WTC11 (cell line): ENCODE measurements around the gene KBTBD2.

Experiments
- ETV6 ChIP-seq: sonication (generic); formaldehyde crosslinking; IDR thresholded peaks from 2 replicates; pipeline ENCODE4 v1.8.1; 2022; ENCODE audit warnings: mild to moderate bottlenecking, missing genetic modification reagents
- NR3C1 ChIP-seq: sonication (generic); formaldehyde crosslinking; conservative IDR thresholded peaks from 2 replicates; pipeline ENCODE4 v1.8.1; 2023; ENCODE audit warnings: low read depth, mild to moderate bottlenecking, missing genetic modification reagents
- SMAD3 ChIP-seq: sonication (generic); formaldehyde crosslinking; IDR thresholded peaks from 2 replicates; pipeline ENCODE4 v1.8.0; 2022; ENCODE audit warnings: missing genetic modification reagents, mild to moderate bottlenecking, borderline replicate concordance
- SP1 ChIP-seq: sonication (generic); formaldehyde crosslinking; conservative IDR thresholded peaks from 2 replicates; pipeline ENCODE4 v1.8.1; 2022; ENCODE audit warnings: missing genetic modification reagents
- TEAD4 ChIP-seq: sonication (generic); formaldehyde crosslinking; IDR thresholded peaks from 2 replicates; pipeline ENCODE4 v1.8.0; 2022; ENCODE audit warnings: mild to moderate bottlenecking, missing genetic modification reagents
- TF ChIP-seq, protein P1 (sequence below): sonication (generic); formaldehyde crosslinking; IDR thresholded peaks from 2 replicates; pipeline ENCODE4 v1.8.0; 2022; ENCODE audit warnings: mild to moderate bottlenecking, missing genetic modification reagents
- TF ChIP-seq, protein P2 (sequence below): sonication (generic); formaldehyde crosslinking; IDR thresholded peaks from 2 replicates; pipeline ENCODE4 v1.8.1; 2022; ENCODE audit warnings: low read depth, missing genetic modification reagents, borderline replicate concordance
- TF ChIP-seq, protein P3 (sequence below): fragments of 200-600 bp; IDR thresholded peaks from 2 replicates; pipeline ENCODE4 v1.8.0; 2022; ENCODE audit warnings: antibody characterized with exemption
- TF ChIP-seq, protein P4 (sequence below): sonication (generic); formaldehyde crosslinking; IDR thresholded peaks from 2 replicates; pipeline ENCODE4 v1.8.0; 2022; ENCODE audit warnings: mild to moderate bottlenecking, missing genetic modification reagents
- TF ChIP-seq, protein P5 (sequence below): sonication (generic); formaldehyde crosslinking; IDR thresholded peaks from 2 replicates; pipeline ENCODE4 v1.8.1; 2023; ENCODE audit warnings: mild to moderate bottlenecking, missing genetic modification reagents, moderate library complexity
- TF ChIP-seq, protein P6 (sequence below): sonication (generic); formaldehyde crosslinking; IDR thresholded peaks from 2 replicates; pipeline ENCODE4 v1.8.1; 2023; ENCODE audit warnings: mild to moderate bottlenecking, missing genetic modification reagents
- TF ChIP-seq, protein P7 (sequence below): sonication (generic); formaldehyde crosslinking; IDR thresholded peaks from 2 replicates; pipeline ENCODE4 v1.8.0; 2023; ENCODE audit warnings: missing genetic modification reagents
- TF ChIP-seq, protein P8 (sequence below): sonication (generic); formaldehyde crosslinking; IDR thresholded peaks from 2 replicates; pipeline ENCODE4 v1.8.1; 2023; ENCODE audit warnings: mild to moderate bottlenecking, moderate library complexity, missing genetic modification reagents

DNA sequence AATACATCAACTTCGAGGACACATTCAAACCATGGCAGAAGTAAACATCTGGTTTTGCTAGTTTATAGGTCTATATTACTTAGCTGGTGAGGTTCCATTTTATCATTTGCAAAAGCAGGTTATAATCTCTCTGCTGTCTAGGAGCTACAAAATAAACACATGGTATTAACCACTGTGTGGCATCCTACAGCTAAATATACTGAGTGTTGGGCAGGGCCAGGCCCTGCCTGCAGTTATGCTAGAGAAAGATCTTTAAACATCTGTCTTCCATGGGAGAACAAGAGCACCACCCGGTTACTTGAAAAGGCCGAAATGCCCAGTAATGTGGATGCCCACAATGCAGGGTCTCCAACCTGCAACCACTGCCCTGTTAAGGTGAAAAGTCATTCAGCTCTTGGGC is 45.1 kb upstream of the KBTBD2 start:
- TF ChIP-seq, protein P1, sequence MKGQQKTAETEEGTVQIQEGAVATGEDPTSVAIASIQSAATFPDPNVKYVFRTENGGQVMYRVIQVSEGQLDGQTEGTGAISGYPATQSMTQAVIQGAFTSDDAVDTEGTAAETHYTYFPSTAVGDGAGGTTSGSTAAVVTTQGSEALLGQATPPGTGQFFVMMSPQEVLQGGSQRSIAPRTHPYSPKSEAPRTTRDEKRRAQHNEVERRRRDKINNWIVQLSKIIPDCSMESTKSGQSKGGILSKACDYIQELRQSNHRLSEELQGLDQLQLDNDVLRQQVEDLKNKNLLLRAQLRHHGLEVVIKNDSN (CRISPR knock-in tag) = no peak
- TF ChIP-seq NR3C1 (no peak), ETV6 (CRISPR knock-in tag) (no peak), SP1 (CRISPR knock-in tag) (no peak), TEAD4 (CRISPR knock-in tag) (no peak), SMAD3 (CRISPR knock-in tag) (no peak)
- TF ChIP-seq, protein P2, sequence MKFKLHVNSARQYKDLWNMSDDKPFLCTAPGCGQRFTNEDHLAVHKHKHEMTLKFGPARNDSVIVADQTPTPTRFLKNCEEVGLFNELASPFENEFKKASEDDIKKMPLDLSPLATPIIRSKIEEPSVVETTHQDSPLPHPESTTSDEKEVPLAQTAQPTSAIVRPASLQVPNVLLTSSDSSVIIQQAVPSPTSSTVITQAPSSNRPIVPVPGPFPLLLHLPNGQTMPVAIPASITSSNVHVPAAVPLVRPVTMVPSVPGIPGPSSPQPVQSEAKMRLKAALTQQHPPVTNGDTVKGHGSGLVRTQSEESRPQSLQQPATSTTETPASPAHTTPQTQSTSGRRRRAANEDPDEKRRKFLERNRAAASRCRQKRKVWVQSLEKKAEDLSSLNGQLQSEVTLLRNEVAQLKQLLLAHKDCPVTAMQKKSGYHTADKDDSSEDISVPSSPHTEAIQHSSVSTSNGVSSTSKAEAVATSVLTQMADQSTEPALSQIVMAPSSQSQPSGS (CRISPR knock-in tag) = no peak
- TF ChIP-seq, protein P3, sequence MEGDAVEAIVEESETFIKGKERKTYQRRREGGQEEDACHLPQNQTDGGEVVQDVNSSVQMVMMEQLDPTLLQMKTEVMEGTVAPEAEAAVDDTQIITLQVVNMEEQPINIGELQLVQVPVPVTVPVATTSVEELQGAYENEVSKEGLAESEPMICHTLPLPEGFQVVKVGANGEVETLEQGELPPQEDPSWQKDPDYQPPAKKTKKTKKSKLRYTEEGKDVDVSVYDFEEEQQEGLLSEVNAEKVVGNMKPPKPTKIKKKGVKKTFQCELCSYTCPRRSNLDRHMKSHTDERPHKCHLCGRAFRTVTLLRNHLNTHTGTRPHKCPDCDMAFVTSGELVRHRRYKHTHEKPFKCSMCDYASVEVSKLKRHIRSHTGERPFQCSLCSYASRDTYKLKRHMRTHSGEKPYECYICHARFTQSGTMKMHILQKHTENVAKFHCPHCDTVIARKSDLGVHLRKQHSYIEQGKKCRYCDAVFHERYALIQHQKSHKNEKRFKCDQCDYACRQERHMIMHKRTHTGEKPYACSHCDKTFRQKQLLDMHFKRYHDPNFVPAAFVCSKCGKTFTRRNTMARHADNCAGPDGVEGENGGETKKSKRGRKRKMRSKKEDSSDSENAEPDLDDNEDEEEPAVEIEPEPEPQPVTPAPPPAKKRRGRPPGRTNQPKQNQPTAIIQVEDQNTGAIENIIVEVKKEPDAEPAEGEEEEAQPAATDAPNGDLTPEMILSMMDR = no peak
- TF ChIP-seq, protein P4, sequence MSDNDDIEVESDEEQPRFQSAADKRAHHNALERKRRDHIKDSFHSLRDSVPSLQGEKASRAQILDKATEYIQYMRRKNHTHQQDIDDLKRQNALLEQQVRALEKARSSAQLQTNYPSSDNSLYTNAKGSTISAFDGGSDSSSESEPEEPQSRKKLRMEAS (CRISPR knock-in tag) = no peak
- TF ChIP-seq, protein P5, sequence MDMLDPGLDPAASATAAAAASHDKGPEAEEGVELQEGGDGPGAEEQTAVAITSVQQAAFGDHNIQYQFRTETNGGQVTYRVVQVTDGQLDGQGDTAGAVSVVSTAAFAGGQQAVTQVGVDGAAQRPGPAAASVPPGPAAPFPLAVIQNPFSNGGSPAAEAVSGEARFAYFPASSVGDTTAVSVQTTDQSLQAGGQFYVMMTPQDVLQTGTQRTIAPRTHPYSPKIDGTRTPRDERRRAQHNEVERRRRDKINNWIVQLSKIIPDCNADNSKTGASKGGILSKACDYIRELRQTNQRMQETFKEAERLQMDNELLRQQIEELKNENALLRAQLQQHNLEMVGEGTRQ (CRISPR knock-in tag) = no peak
- TF ChIP-seq, protein P6, sequence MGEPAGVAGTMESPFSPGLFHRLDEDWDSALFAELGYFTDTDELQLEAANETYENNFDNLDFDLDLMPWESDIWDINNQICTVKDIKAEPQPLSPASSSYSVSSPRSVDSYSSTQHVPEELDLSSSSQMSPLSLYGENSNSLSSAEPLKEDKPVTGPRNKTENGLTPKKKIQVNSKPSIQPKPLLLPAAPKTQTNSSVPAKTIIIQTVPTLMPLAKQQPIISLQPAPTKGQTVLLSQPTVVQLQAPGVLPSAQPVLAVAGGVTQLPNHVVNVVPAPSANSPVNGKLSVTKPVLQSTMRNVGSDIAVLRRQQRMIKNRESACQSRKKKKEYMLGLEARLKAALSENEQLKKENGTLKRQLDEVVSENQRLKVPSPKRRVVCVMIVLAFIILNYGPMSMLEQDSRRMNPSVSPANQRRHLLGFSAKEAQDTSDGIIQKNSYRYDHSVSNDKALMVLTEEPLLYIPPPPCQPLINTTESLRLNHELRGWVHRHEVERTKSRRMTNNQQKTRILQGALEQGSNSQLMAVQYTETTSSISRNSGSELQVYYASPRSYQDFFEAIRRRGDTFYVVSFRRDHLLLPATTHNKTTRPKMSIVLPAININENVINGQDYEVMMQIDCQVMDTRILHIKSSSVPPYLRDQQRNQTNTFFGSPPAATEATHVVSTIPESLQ (CRISPR knock-in tag) = no peak
- TF ChIP-seq, protein P7, sequence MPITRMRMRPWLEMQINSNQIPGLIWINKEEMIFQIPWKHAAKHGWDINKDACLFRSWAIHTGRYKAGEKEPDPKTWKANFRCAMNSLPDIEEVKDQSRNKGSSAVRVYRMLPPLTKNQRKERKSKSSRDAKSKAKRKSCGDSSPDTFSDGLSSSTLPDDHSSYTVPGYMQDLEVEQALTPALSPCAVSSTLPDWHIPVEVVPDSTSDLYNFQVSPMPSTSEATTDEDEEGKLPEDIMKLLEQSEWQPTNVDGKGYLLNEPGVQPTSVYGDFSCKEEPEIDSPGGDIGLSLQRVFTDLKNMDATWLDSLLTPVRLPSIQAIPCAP (CRISPR knock-in tag) = no peak
- TF ChIP-seq, protein P8, sequence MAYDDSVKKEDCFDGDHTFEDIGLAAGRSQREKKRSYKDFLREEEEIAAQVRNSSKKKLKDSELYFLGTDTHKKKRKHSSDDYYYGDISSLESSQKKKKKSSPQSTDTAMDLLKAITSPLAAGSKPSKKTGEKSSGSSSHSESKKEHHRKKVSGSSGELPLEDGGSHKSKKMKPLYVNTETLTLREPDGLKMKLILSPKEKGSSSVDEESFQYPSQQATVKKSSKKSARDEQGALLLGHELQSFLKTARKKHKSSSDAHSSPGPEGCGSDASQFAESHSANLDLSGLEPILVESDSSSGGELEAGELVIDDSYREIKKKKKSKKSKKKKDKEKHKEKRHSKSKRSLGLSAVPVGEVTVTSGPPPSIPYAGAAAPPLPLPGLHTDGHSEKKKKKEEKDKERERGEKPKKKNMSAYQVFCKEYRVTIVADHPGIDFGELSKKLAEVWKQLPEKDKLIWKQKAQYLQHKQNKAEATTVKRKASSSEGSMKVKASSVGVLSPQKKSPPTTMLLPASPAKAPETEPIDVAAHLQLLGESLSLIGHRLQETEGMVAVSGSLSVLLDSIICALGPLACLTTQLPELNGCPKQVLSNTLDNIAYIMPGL (CRISPR knock-in tag) = no peak
